ENCODE data around the gene EFNA1. TPM values are rescaled to one million over a fixed set of nuclear protein-coding genes. Genes with fewer than 3 reads are reported as not detected.
"Not testable (repeated sequence)": the region's sequence is repeated elsewhere in the genome, so short reads cannot be mapped to it uniquely, and the experiment has no call there.

The EFNA1 gene
- total and polyA plus RNA-seq, 2 of the 8 experiments (the other 6 are each of a cell fraction or from before 2014, with no cell fraction given): 4.9 to 14.6 TPM

DNA sequence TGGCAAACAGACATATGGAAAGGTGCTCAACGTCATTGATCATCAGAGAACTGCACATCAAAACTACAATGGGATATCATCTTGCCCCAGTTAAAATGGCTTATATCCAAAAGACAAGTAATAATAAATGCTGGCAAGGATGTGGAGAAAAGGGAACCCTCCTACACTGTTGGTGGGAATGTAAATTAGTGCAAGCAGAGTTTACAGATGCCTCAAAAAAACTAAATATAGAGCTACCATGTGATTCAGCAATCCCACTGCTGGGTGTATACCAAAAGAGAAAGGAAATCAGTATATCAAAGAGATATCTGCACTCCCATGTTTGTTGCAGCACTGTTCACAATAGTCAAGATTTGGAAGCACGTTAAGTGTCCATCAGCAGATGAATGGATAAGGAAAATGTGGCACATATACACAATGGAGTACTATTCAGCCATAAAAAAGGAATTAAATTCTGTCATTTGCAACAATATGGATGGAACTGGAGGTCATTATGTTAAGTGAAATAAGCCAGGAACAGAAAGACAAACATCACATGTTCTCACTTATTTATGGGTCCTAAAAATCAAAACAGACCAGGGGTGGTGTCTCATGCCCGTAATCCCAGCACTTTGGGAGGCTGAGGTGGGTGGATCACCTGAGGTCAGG, 28.4 kb downstream of the EFNA1 start:
- CTCF ChIA-PET (ENCODE audit: partially characterized antibody): interaction anchor here (1.1 to 2.9 kb wide), 5 partner anchors 11 to 65 kb away, joined by 3 to 13 read pairs (median 4); no protein-coding TSS in a partner anchor
- 83% methylated on average over 3 of the region's 3 CpGs; no CpG with 5 or more reads in 1 of the 2 experiments for WGBS, 2 experiments (ENCODE audit: extremely low coverage in 1 of 2, insufficient coverage in 1 of 2, insufficient read length in 1 of 2, insufficient replicate concordance in 2 of 2, low coverage in 1 of 2, low lambda C conversion rate in 2 of 2, missing lambda C conversion rate in 1 of 2)
- POLR2A ChIA-PET (ENCODE audit: partially characterized antibody): not testable (repeated sequence)

More for the DNA sequence above, 28.4 kb downstream of the EFNA1 start:
- not testable (repeated sequence) for H3K4me1 ChIP-seq (replicated peaks in 1 of 4; ENCODE audit: control insufficient read depth in 3 of 4, insufficient read depth in 4 of 4, low read length in 3 of 4); H3K23me2 ChIP-seq (ENCODE audit: low read depth, low read length); H3K36me3 ChIP-seq (ENCODE audit: control insufficient read depth in 2 of 4, insufficient read depth in 4 of 4, low read length in 3 of 4); H3K18ac ChIP-seq (ENCODE audit: extremely low read depth, low read length); H3K4me3 ChIP-seq (ENCODE audit: extremely low read depth in 1 of 4, insufficient read depth in 2 of 4, low read depth in 3 of 4, low read length in 4 of 4); H4K8ac ChIP-seq (ENCODE audit: extremely low read depth, insufficient read depth, low read length); H2BK12ac ChIP-seq (ENCODE audit: low read depth, low read length); H2BK15ac ChIP-seq (ENCODE audit: low read length); H2BK5ac ChIP-seq (ENCODE audit: low read depth, low read length); H3K9ac ChIP-seq (replicated peaks in 1 of 4; ENCODE audit: extremely low read depth in 1 of 4, low read depth in 3 of 4, low read length in 3 of 4); DNase-seq (ENCODE audit: low read depth in 1 of 2, low spot score in 2 of 2); H3K79me2 ChIP-seq (ENCODE audit: control insufficient read depth in 1 of 2, insufficient read depth in 2 of 2, low read length in 2 of 2); H4K91ac ChIP-seq (replicated peaks; ENCODE audit: insufficient read length, low read length); H4K20me1 ChIP-seq (replicated peaks in 1 of 2; ENCODE audit: control insufficient read depth in 1 of 2, insufficient read depth in 2 of 2, low read length in 2 of 2); H2AK5ac ChIP-seq (ENCODE audit: low read depth, low read length); H3K4me2 ChIP-seq (ENCODE audit: insufficient read depth in 1 of 2, low read depth in 2 of 2, low read length in 2 of 2); H3K27me3 ChIP-seq (replicated peaks in 1 of 4; ENCODE audit: control insufficient read depth in 3 of 4, extremely low read depth in 1 of 4, insufficient read depth in 3 of 4, low read length in 3 of 4); H4K5ac ChIP-seq (ENCODE audit: insufficient read length, low read depth, low read length); H3K9me3 ChIP-seq (ENCODE audit: insufficient read depth in 2 of 2, low read depth in 1 of 2, low read length in 1 of 2); H3K79me1 ChIP-seq (ENCODE audit: low read depth, low read length); H3K14ac ChIP-seq (ENCODE audit: insufficient read length); H2AFZ ChIP-seq (ENCODE audit: low read length); H2BK120ac ChIP-seq (replicated peaks; ENCODE audit: low read depth, low read length); H3K23ac ChIP-seq (ENCODE audit: insufficient read length); H3K4ac ChIP-seq (replicated peaks; ENCODE audit: insufficient read length, low read depth, low read length); H3K56ac ChIP-seq (replicated peaks; ENCODE audit: insufficient read length, low read depth, low read length); H3K27ac ChIP-seq (ENCODE audit: low read depth, low read length); H2BK20ac ChIP-seq (ENCODE audit: low read length); FAIRE-seq

All from H1 (cell line).